ACC112 (cell line): ENCODE measurements around the gene CFAP97D2.
A peak's percentile ranks its signal among the peaks of the same experiment; 100 is the strongest.

Source experiments
- H2AFZ ChIP-seq: fragments of 200-600 bp; sonication (generic); one replicate; pipeline ENCODE4 v1.6.0; 2017; ENCODE audit warnings: antibody characterized with exemption, low read length; ENCODE audit not compliant: unreplicated experiment
- H3K27ac ChIP-seq: fragments of 200-600 bp; sonication (generic); 2 replicates; pipeline ENCODE4 v1.5.1; 2014; ENCODE audit warnings: low read depth, mild to moderate bottlenecking, antibody characterized with exemption, low read length, moderate library complexity
- H3K27me3 ChIP-seq: fragments of 200-600 bp; sonication (generic); 2 replicates; pipeline ENCODE4 v1.6.1; 2014; ENCODE audit warnings: mild to moderate bottlenecking, antibody characterized with exemption, low read length, moderate library complexity, mixed read lengths; ENCODE audit not compliant: insufficient read depth
- H3K36me3 ChIP-seq: fragments of 200-600 bp; sonication (generic); 2 replicates; pipeline ENCODE4 v1.6.1; 2016; ENCODE audit warnings: mild to moderate bottlenecking, antibody characterized with exemption, low read length, moderate library complexity, mixed read lengths; ENCODE audit not compliant: insufficient read depth
- H3K4me1 ChIP-seq: fragments of 200-600 bp; sonication (generic); one replicate; pipeline ENCODE4 v1.6.1; 2016; ENCODE audit warnings: low read length, mixed read lengths; ENCODE audit not compliant: insufficient read depth, unreplicated experiment, control insufficient read depth
- H3K4me3 ChIP-seq: fragments of 200-600 bp; sonication (generic); 2 replicates; pipeline ENCODE4 v1.5.1; 2014; ENCODE audit warnings: mild to moderate bottlenecking, low read depth, low read length
- H3K79me2 ChIP-seq: fragments of 200-600 bp; sonication (generic); one replicate; pipeline ENCODE4 v1.6.0; 2016; ENCODE audit warnings: low read length; ENCODE audit not compliant: control insufficient read depth, unreplicated experiment, insufficient read depth

The CFAP97D2 gene

GRCh38 chr13:114226088-114226487 lies 47.0 kb downstream of the CFAP97D2 start:
- Histone ChIP-seq H3K79me2 (no peaks in the 10 kb centered on the region), H3K4me3 (no peak overlapping the region), H3K27ac (no peak overlapping the region), H3K36me3 (no peaks in the 10 kb centered on the region), H3K27me3 (0 out of 2 replicates have a peak, but pooled peaks cover 9% of the 10 kb centered on the region), H2AFZ (no peak overlapping the region), H3K4me1 (peaks cover 6% of the 10 kb centered on the region)

- Histone ChIP-seq H3K4me1 (peaks cover 6% of the 10 kb centered on the region), H3K27ac (no peak overlapping the region), H3K79me2 (no peaks in the 10 kb centered on the region), H3K4me3 (no peak overlapping the region), H2AFZ (no peak overlapping the region), H3K27me3 (0 out of 2 replicates have a peak, but pooled peaks cover 9% of the 10 kb centered on the region), H3K36me3 (no peaks in the 10 kb centered on the region)
Observed at GRCh38 chr13:114226699-114227323, 47.8 kb downstream of the CFAP97D2 start.

- Histone ChIP-seq H3K27me3 (0 out of 2 replicates have a peak, but pooled peaks cover 9% of the 10 kb centered on the region), H3K36me3 (no peaks in the 10 kb centered on the region), H3K4me3 (no peak overlapping the region), H3K27ac (no peak overlapping the region), H3K4me1 (peaks cover 3% of the 10 kb centered on the region), H2AFZ (no peak overlapping the region), H3K79me2 (no peaks in the 10 kb centered on the region)
Observed at GRCh38 chr13:114227528-114227927, 48.5 kb downstream of the CFAP97D2 start.

GRCh38 chr13:114228176-114228575 lies 49.1 kb downstream of the CFAP97D2 start:
- Histone ChIP-seq H3K27me3 (0 out of 2 replicates have a peak, but pooled peaks cover 9% of the 10 kb centered on the region), H2AFZ (no peak overlapping the region), H3K79me2 (no peaks in the 10 kb centered on the region), H3K27ac (no peak overlapping the region), H3K4me3 (no peak overlapping the region), H3K4me1 (no peaks in the 10 kb centered on the region), H3K36me3 (no peaks in the 10 kb centered on the region)

DNA sequence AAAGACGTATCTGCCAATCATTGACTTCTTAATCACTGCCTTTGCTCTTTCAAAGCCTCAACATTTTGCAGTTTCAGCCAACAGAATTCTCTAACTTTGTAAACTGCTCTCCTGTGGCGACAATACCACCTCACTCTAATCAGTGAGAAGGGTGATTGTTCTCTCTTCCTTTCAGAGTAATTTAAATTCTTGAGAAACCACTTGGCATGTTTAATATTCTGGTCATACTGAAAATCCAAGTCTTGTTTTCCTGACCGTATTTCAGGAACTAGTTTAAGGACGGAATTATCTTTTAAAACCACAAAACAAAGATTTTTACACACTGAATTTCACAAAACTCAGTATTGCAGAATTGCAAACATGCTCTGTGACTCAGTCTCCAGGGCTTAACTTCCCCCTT lies 50.4 kb downstream of the CFAP97D2 start:
- no peak overlapping the region for H3K27ac ChIP-seq
- no peak overlapping the region for H2AFZ ChIP-seq

GRCh38 chr13:114230117-114230516 lies 51.1 kb downstream of the CFAP97D2 start:
- Histone ChIP-seq H3K4me3 (no peak overlapping the region), H3K4me1 (no peaks in the 10 kb centered on the region), H3K27ac (no peak overlapping the region), H3K79me2 (peaks cover 3% of the 10 kb centered on the region), H3K27me3 (0 out of 2 replicates have a peak, but pooled peaks cover 9% of the 10 kb centered on the region), H3K36me3 (no peaks in the 10 kb centered on the region), H2AFZ (no peak overlapping the region)

More for the DNA sequence above, 50.4 kb downstream of the CFAP97D2 start:
- no peaks in the 10 kb centered on the region for H3K36me3 ChIP-seq
- H3K4me3 ChIP-seq: no peak overlapping the region
- no peaks in the 10 kb centered on the region for H3K4me1 ChIP-seq
- H3K27me3 ChIP-seq: 0 out of 2 replicates have a peak, but pooled peaks cover 9% of the 10 kb centered on the region
- H3K79me2 ChIP-seq: no peaks in the 10 kb centered on the region

DNA sequence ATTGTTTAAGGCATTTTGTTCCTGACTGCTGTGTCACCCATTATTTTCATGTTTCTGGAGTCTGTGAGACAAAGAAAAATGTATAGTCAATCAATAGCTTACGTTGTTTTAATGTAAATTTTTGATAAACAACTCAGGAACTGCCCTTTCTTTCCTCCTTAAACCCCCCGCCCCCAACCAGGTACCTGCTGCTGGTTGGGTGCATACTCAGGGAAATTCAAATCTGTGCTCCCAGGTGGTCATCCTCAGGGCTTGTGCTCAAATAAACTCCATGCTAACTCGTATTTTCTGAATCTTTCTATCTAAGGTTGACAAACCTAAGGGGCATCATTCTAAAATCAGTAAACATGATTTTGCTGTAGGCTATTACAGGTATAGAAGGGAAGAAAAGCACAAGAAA lies 51.5 kb downstream of the CFAP97D2 start:
- H3K27me3 ChIP-seq: 0 out of 2 replicates have a peak, but pooled peaks cover 9% of the 10 kb centered on the region
- H3K4me1 ChIP-seq: no peaks in the 10 kb centered on the region
- H3K27ac ChIP-seq: no peak overlapping the region
- H3K36me3 ChIP-seq: no peaks in the 10 kb centered on the region
- no peak overlapping the region for H3K4me3 ChIP-seq
- peaks cover 8% of the 10 kb centered on the region for H3K79me2 ChIP-seq
- no peak overlapping the region for H2AFZ ChIP-seq

GRCh38 chr13:114231886-114232285 lies 52.8 kb downstream of the CFAP97D2 start:
- Histone ChIP-seq H3K27me3 (0 out of 2 replicates have a peak, but pooled peaks cover 9% of the 10 kb centered on the region), H3K4me3 (no peak overlapping the region), H3K79me2 (peaks cover 20% of the 10 kb centered on the region), H3K36me3 (no peaks in the 10 kb centered on the region; the same call in 1 of the 2 replicates), H3K4me1 (peaks cover 3% of the 10 kb centered on the region), H3K27ac (no peak overlapping the region), H2AFZ (no peak overlapping the region)

DNA sequence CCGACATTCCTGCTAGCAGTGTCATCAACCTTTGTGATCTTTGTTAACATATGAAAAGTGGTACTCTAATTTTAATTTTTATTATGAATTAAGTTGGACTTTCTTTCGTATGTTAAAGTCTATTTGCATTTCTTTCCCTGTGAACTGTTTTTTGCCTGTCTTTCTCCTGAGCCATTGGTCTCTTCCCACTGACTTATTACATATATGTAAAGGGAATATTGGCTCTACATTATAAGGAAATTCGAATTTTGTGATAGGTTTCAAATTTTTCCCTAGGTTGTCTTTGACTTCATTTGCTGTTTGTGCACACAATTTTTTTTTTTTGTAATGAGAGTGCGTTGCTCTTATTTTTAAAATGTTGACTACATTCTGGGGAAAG lies 55.2 kb downstream of the CFAP97D2 start:
- H2AFZ ChIP-seq: peak overlapping the region; percentile 88
- no peak overlapping the region for H3K27ac ChIP-seq
- 0 out of 2 replicates have a peak, but pooled peaks cover 8% of the 10 kb centered on the region for H3K27me3 ChIP-seq
- peaks cover 8% of the 10 kb centered on the region for H3K36me3 ChIP-seq
- peaks cover 3% of the 10 kb centered on the region for H3K4me1 ChIP-seq
- peak overlapping the region; percentile 90 for H3K4me3 ChIP-seq
- peaks cover 31% of the 10 kb centered on the region for H3K79me2 ChIP-seq

DNA sequence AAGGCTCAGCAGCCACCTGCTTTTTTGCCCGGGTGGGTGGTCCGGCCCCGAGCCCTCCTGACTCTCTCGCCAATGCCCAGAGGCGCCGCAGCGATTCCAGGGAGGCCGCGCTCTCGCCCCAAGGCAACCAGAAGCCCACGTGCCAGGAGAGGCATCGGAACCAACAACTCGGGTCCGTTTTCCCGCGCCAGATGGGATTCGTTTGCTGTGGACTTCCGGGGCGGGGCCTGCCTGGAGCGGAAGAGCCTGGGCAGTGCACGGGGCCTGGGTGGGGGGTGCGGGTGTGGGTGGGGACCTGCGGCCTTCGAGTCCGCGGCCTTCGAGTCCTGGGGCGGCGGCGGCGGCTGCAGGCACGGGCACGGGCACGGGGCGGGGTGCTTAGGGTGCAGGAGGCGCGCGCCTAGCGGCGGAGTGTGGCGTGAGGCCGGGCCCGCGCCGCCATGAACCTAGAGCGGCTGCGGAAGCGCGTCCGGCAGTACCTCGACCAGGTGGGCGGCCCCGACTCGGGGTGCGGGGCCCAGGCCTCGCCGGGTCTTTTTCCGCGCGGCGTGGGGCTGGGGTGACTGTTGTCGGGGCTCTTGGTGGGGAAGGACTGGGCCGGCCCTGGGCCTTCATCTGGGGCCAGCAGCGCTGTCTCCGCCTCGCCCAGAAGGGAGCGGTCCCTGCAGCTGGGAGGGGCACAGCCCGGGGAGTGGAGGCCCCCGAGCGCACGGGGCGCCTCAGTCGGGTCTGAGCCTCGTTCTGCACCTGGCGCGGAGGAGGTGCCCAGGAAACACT lies 55.8 kb downstream of the CFAP97D2 start, which contains the start of gene CDC16:
Gene CDC16, plus strand, starts transcription at position 253 of the 777 bp plus-strand sequence. Its CDS starts 188 bp downstream, at position 441.
- Histone ChIP-seq H3K4me3 (peak within 1 kb of the TSS; percentile 90), H3K79me2 (peaks cover 31% of the 10 kb centered on the region), H3K27ac (peak within 1 kb of the TSS; percentile 30; the same call in 1 of the 2 replicates), H3K36me3 (peaks cover 13% of the 10 kb centered on the region), H3K27me3 (0 out of 2 replicates have a peak, but pooled peaks cover 2% of the 10 kb centered on the region), H2AFZ (peak within 1 kb of the TSS; percentile 88), H3K4me1 (peaks cover 3% of the 10 kb centered on the region)
